ENCODE measurements around the gene PAQR6. TPM values are rescaled to one million over a fixed set of nuclear protein-coding genes. Genes with fewer than 3 reads are reported as not detected.

PAQR6 gene
- total and polyA plus RNA-seq, 4 donors: 0.22 to 0.85 (median 0.49) TPM

DNA sequence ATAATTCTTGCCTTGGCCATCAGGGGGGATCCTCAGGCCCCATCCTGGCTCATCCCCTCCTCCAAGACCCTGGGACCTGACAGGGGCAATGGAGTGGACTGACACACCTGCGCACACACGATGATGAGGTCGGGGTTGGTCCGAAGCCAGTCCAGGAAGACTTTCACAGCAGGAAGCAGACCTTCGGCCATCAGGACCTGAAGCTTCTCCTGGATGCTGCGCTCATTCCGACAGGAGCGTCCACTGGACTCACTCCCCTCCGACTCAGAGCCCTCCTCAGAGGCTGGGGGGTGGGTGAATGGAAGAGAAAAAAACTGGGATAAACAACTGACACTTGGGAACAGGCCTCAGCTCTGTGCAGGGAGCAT, 15.4 kb upstream of the PAQR6 start:
- Histone ChIP-seq H3K4me1 (ENCODE audit: control insufficient read depth in 4 of 4, insufficient read depth in 4 of 4, low read length in 3 of 4) (peaks cover 0 to 5% (median 2%) of the 10 kb centered on the region in 4 donors), H3K27me3 (ENCODE audit: control insufficient read depth in 4 of 4, insufficient read depth in 4 of 4, low read length in 3 of 4) (no peaks in the 10 kb centered on the region), H3K4me3 (ENCODE audit: low read depth in 1 of 3, low read length in 3 of 3) (no peak overlapping the region), H3K9ac (ENCODE audit: low read depth in 1 of 2, low read length in 2 of 2) (no peak overlapping the region), H3K36me3 (ENCODE audit: control insufficient read depth in 4 of 4, insufficient read depth in 3 of 4, low read depth in 1 of 4, low read length in 3 of 4) (peaks cover 19 to 90% (median 76%) of the 10 kb centered on the region in 4 donors), H3K27ac (ENCODE audit: low read depth in 1 of 2, low read length in 2 of 2) (no peak overlapping the region), H3K9me3 (ENCODE audit: control insufficient read depth in 4 of 4, low read length in 3 of 4) (no peaks in the 10 kb centered on the region)
- TF ChIP-seq RXRA (IDR thresholded peaks at IDR 0.05) (no peak), GABPA (IDR thresholded peaks at IDR 0.05 in 1 of 2, conservative IDR thresholded peaks at IDR 0.05 in 1 of 2) (no peak), FOXA1 (IDR thresholded peaks at IDR 0.05) (no peak), NR2F2 (IDR thresholded peaks at IDR 0.05) (no peak), YY1 (IDR thresholded peaks at IDR 0.05) (no peak)
- TF ChIP-seq, protein P1, sequence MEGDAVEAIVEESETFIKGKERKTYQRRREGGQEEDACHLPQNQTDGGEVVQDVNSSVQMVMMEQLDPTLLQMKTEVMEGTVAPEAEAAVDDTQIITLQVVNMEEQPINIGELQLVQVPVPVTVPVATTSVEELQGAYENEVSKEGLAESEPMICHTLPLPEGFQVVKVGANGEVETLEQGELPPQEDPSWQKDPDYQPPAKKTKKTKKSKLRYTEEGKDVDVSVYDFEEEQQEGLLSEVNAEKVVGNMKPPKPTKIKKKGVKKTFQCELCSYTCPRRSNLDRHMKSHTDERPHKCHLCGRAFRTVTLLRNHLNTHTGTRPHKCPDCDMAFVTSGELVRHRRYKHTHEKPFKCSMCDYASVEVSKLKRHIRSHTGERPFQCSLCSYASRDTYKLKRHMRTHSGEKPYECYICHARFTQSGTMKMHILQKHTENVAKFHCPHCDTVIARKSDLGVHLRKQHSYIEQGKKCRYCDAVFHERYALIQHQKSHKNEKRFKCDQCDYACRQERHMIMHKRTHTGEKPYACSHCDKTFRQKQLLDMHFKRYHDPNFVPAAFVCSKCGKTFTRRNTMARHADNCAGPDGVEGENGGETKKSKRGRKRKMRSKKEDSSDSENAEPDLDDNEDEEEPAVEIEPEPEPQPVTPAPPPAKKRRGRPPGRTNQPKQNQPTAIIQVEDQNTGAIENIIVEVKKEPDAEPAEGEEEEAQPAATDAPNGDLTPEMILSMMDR (IDR thresholded peaks at IDR 0.05; ENCODE audit: low read depth, low read length, missing input control): no peak
- TF ChIP-seq, protein P2, sequence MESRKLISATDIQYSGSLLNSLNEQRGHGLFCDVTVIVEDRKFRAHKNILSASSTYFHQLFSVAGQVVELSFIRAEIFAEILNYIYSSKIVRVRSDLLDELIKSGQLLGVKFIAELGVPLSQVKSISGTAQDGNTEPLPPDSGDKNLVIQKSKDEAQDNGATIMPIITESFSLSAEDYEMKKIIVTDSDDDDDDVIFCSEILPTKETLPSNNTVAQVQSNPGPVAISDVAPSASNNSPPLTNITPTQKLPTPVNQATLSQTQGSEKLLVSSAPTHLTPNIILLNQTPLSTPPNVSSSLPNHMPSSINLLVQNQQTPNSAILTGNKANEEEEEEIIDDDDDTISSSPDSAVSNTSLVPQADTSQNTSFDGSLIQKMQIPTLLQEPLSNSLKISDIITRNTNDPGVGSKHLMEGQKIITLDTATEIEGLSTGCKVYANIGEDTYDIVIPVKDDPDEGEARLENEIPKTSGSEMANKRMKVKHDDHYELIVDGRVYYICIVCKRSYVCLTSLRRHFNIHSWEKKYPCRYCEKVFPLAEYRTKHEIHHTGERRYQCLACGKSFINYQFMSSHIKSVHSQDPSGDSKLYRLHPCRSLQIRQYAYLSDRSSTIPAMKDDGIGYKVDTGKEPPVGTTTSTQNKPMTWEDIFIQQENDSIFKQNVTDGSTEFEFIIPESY (IDR thresholded peaks at IDR 0.05): no peak
- 94% methylated on average over 9 of the region's 9 CpGs for WGBS
- no peak for DNase-seq (ENCODE audit: low spot score)

DNA sequence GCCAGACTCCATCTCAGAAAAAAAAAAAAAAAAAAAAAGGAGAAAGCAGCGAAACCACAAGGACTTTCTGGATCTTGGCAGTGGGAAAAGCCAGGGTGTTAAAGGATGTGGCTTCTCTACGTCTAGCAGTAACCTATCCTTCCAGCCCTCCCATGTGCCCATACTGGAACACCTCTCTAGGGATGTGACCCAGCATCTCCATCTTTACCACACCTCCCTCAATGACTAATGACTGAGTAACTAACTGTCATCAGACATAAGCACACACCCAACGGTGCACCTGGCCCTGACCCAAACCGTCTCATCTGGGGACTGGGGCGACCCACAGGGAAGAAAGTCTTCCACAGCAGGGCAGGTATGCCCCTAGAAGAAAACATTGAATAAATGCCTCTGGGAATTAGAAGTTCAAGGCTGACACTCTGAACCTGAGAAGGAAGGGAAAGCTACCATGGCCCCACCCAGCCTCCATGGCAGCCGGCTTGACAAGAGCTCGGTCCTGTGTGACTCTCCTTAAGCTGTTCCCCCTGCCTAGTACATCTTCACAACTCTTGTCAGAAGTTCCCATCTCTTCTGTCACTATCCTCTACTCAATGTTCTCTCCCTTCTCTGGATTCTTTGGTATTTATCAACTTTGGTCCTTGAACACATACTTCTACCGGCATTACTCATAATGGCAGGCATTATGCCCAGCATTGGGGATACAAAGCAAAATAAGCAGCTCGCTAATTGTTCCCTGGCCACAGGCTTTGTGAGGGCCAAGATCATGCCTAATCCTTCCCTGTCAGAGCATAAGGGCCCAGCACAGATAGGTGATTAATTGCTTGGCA, 14.8 kb upstream of the PAQR6 start:
- H3K9me3 ChIP-seq (ENCODE audit: control insufficient read depth in 4 of 4, low read length in 3 of 4): no peaks in the 10 kb centered on the region
- H3K27ac ChIP-seq (ENCODE audit: low read depth in 1 of 2, low read length in 2 of 2): no peak overlapping the region
- no peaks in the 10 kb centered on the region for H3K27me3 ChIP-seq (ENCODE audit: control insufficient read depth in 4 of 4, insufficient read depth in 4 of 4, low read length in 3 of 4)
- H3K9ac ChIP-seq (ENCODE audit: low read depth in 1 of 2, low read length in 2 of 2): no peak overlapping the region
- TF ChIP-seq, protein P1 (IDR thresholded peaks at IDR 0.05; ENCODE audit: low read depth, low read length, missing input control): no peak
- TF ChIP-seq EGR1 (IDR thresholded peaks at IDR 0.05; ENCODE audit: low read depth in 2 of 2) (no peak), HNF4G (IDR thresholded peaks at IDR 0.05) (no peak), JUND (IDR thresholded peaks at IDR 0.05) (no peak), YY1 (IDR thresholded peaks at IDR 0.05) (no peak), TAF1 (conservative IDR thresholded peaks at IDR 0.05) (no peak), GABPA (IDR thresholded peaks at IDR 0.05 in 1 of 2, conservative IDR thresholded peaks at IDR 0.05 in 1 of 2) (no peak), RAD21 (IDR thresholded peaks at IDR 0.05) (no peak), SP1 (IDR thresholded peaks at IDR 0.05) (no peak)
- TF ChIP-seq, protein P3, sequence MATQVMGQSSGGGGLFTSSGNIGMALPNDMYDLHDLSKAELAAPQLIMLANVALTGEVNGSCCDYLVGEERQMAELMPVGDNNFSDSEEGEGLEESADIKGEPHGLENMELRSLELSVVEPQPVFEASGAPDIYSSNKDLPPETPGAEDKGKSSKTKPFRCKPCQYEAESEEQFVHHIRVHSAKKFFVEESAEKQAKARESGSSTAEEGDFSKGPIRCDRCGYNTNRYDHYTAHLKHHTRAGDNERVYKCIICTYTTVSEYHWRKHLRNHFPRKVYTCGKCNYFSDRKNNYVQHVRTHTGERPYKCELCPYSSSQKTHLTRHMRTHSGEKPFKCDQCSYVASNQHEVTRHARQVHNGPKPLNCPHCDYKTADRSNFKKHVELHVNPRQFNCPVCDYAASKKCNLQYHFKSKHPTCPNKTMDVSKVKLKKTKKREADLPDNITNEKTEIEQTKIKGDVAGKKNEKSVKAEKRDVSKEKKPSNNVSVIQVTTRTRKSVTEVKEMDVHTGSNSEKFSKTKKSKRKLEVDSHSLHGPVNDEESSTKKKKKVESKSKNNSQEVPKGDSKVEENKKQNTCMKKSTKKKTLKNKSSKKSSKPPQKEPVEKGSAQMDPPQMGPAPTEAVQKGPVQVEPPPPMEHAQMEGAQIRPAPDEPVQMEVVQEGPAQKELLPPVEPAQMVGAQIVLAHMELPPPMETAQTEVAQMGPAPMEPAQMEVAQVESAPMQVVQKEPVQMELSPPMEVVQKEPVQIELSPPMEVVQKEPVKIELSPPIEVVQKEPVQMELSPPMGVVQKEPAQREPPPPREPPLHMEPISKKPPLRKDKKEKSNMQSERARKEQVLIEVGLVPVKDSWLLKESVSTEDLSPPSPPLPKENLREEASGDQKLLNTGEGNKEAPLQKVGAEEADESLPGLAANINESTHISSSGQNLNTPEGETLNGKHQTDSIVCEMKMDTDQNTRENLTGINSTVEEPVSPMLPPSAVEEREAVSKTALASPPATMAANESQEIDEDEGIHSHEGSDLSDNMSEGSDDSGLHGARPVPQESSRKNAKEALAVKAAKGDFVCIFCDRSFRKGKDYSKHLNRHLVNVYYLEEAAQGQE (IDR thresholded peaks at IDR 0.05): no peak
- TF ChIP-seq, protein P2 (IDR thresholded peaks at IDR 0.05): no peak
- TF ChIP-seq, protein P4, sequence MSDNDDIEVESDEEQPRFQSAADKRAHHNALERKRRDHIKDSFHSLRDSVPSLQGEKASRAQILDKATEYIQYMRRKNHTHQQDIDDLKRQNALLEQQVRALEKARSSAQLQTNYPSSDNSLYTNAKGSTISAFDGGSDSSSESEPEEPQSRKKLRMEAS (IDR thresholded peaks at IDR 0.05): no peak
- H3K4me3 ChIP-seq (ENCODE audit: low read depth in 1 of 3, low read length in 3 of 3): no peak overlapping the region
- no peak for DNase-seq (ENCODE audit: low spot score)
- H3K4me1 ChIP-seq (ENCODE audit: control insufficient read depth in 4 of 4, insufficient read depth in 4 of 4, low read length in 3 of 4): peaks cover 0 to 5% (median 2%) of the 10 kb centered on the region in 4 donors
- H3K36me3 ChIP-seq (ENCODE audit: control insufficient read depth in 4 of 4, insufficient read depth in 3 of 4, low read depth in 1 of 4, low read length in 3 of 4): peaks cover 16 to 90% (median 76%) of the 10 kb centered on the region in 4 donors
- 89% methylated on average over 9 of the region's 9 CpGs for WGBS

All from liver (tissue), 9 donors.